Neural cell (in vitro differentiated cells): ENCODE results near the gene ADD3. TPM values are rescaled to one million over a fixed set of nuclear protein-coding genes. Genes with fewer than 3 reads are reported as not detected.

Experiments used
- H2AFZ ChIP-seq: fragments of 200-600, 300-800 bp; sonication (generic), shearing (Covaris generic); 2 replicates; pipeline ENCODE4 v1.6.0; 2014; ENCODE audit warnings: low read depth, mild to moderate bottlenecking, antibody characterized with exemption, low read length, moderate library complexity
- H3F3A ChIP-seq: fragments of 200-600 bp; shearing (Covaris generic); 2 replicates; pipeline ENCODE4 v1.6.1; 2016; ENCODE audit warnings: mild to moderate bottlenecking, moderate library complexity, mixed read lengths, antibody characterized with exemption, low read length; ENCODE audit not compliant: insufficient read depth, poor library complexity, severe bottlenecking
- H3K27ac ChIP-seq: fragments of 200-600, 300-800 bp; sonication (generic), shearing (Covaris generic); 2 replicates; pipeline ENCODE4 v1.5.1; 2014; ENCODE audit warnings: mild to moderate bottlenecking, low read length, moderate library complexity
- H3K27me3 ChIP-seq: fragments of 300-800, 200-600 bp; sonication (generic), shearing (Covaris generic); 2 replicates; pipeline ENCODE4 v1.6.0; 2014; ENCODE audit warnings: mild to moderate bottlenecking, low read depth, low read length, moderate library complexity; ENCODE audit not compliant: insufficient read depth
- H3K36me3 ChIP-seq: fragments of 300-800, 200-600 bp; sonication (generic), shearing (Covaris generic); 2 replicates; pipeline ENCODE4 v1.5.1; 2014; ENCODE audit warnings: mild to moderate bottlenecking, antibody characterized with exemption, low read length, moderate library complexity; ENCODE audit not compliant: insufficient read depth
- H3K4me2 ChIP-seq: fragments of 300-800, 200-600 bp; sonication (generic), shearing (Covaris generic); 2 replicates; pipeline ENCODE4 v1.6.0; 2014; ENCODE audit warnings: mild to moderate bottlenecking, low read length
- H3K4me3 ChIP-seq: fragments of 300-800, 200-600 bp; sonication (generic), shearing (Covaris generic); 2 replicates; pipeline ENCODE4 v1.5.1; 2014; ENCODE audit warnings: mild to moderate bottlenecking, low read length, moderate library complexity
- H3K79me2 ChIP-seq: fragments of 200-600 bp; shearing (Covaris generic); replicated peaks from 2 replicates; pipeline ENCODE4 v1.6.0; 2014; ENCODE audit warnings: mild to moderate bottlenecking, low read length, moderate library complexity; ENCODE audit not compliant: insufficient read depth
- H3K9ac ChIP-seq: fragments of 300-800, 200-600 bp; sonication (generic), shearing (Covaris generic); 2 replicates; pipeline ENCODE4 v1.6.1; 2016; ENCODE audit warnings: mild to moderate bottlenecking, low read length, mixed read lengths
- H3K9me2 ChIP-seq: fragments of 200-600 bp; shearing (Covaris generic); 2 replicates; pipeline ENCODE4 v1.6.1; 2016; ENCODE audit warnings: mild to moderate bottlenecking, low read length, mixed read lengths; ENCODE audit not compliant: insufficient read depth
- H3K9me3 ChIP-seq: fragments of 200-600, 300-800 bp; sonication (generic), shearing (Covaris generic); 2 replicates; pipeline ENCODE4 v1.6.1; 2016; ENCODE audit warnings: mild to moderate bottlenecking, mixed run types, low read length, moderate library complexity, mixed read lengths
- H4K20me1 ChIP-seq: fragments of 200-600 bp; shearing (Covaris generic); 2 replicates; pipeline ENCODE4 v1.6.1; 2016; ENCODE audit warnings: mild to moderate bottlenecking, mixed run types; ENCODE audit not compliant: insufficient read depth
- EP300 ChIP-seq: fragments of 450-650 bp; conservative IDR thresholded peaks from 2 replicates; pipeline ENCODE4 v1.6.1; 2014; ENCODE audit warnings: antibody characterized with exemption, mild to moderate bottlenecking, moderate library complexity; ENCODE audit not compliant: poor library complexity, severe bottlenecking
- EZH2 ChIP-seq: fragments of 200-600, 300-800 bp; shearing (Covaris generic), sonication (generic); IDR thresholded peaks from 2 replicates; pipeline ENCODE4 v1.6.1; 2014; ENCODE audit warnings: antibody characterized with exemption, low read length, borderline replicate concordance, mild to moderate bottlenecking; ENCODE audit not compliant: insufficient read depth, poor library complexity, severe bottlenecking
- MXI1 ChIP-seq: fragments of 450-650 bp; conservative IDR thresholded peaks from 2 replicates; pipeline ENCODE4 v1.6.1; 2014; ENCODE audit warnings: antibody characterized with exemption, mild to moderate bottlenecking; ENCODE audit not compliant: poor library complexity, severe bottlenecking
- POLR2AphosphoS5 ChIP-seq: IDR thresholded peaks from 2 replicates; pipeline ENCODE4 v1.6.1; 2012
- RAD21 ChIP-seq: fragments of 450-650 bp; conservative IDR thresholded peaks from 2 replicates; pipeline ENCODE4 v1.6.1; 2014; ENCODE audit warnings: antibody characterized with exemption, mild to moderate bottlenecking, moderate library complexity
- SMC3 ChIP-seq: fragments of 450-650 bp; conservative IDR thresholded peaks from 2 replicates; pipeline ENCODE4 v1.6.1; 2014; ENCODE audit warnings: antibody characterized with exemption, mild to moderate bottlenecking, moderate library complexity; ENCODE audit not compliant: poor library complexity
- TAF1 ChIP-seq: IDR thresholded peaks from 2 replicates; pipeline ENCODE4 v1.6.1; 2012; ENCODE audit warnings: low read depth
- polyA plus RNA-seq: library from polyadenylated mRNA; depleted of rRNA; stranded (reverse); fragments of >200 nt; gene quantifications from 2 replicates; pipeline ENCODE4 v1.2.3, GENCODE V29; 2014
- TF ChIP-seq, protein P1 (sequence below): fragments of 450-650 bp; IDR thresholded peaks from 2 replicates; pipeline ENCODE4 v1.5.1; 2014; ENCODE audit warnings: antibody characterized with exemption, mild to moderate bottlenecking, moderate library complexity; ENCODE audit not compliant: poor library complexity, severe bottlenecking
- TF ChIP-seq, protein P2 (sequence below): IDR thresholded peaks from 2 replicates; pipeline ENCODE4 v1.6.1; 2012; ENCODE audit warnings: borderline replicate concordance

Gene ADD3
- polyA plus RNA-seq, 1 donor from 2014 or later = 40.6 TPM

GRCh38 chr10:110074298-110074697 is 66.5 kb downstream of the ADD3 start:
- H3K4me2 ChIP-seq = no peak overlapping the region
- TF ChIP-seq RAD21 (no peak), TAF1 (no peak), POLR2AphosphoS5 (no peak), EZH2 (no peak), MXI1 (no peak), SMC3 (no peak), EP300 (no peak)
- TF ChIP-seq, protein P1, sequence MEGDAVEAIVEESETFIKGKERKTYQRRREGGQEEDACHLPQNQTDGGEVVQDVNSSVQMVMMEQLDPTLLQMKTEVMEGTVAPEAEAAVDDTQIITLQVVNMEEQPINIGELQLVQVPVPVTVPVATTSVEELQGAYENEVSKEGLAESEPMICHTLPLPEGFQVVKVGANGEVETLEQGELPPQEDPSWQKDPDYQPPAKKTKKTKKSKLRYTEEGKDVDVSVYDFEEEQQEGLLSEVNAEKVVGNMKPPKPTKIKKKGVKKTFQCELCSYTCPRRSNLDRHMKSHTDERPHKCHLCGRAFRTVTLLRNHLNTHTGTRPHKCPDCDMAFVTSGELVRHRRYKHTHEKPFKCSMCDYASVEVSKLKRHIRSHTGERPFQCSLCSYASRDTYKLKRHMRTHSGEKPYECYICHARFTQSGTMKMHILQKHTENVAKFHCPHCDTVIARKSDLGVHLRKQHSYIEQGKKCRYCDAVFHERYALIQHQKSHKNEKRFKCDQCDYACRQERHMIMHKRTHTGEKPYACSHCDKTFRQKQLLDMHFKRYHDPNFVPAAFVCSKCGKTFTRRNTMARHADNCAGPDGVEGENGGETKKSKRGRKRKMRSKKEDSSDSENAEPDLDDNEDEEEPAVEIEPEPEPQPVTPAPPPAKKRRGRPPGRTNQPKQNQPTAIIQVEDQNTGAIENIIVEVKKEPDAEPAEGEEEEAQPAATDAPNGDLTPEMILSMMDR = no peak
- TF ChIP-seq, protein P2, sequence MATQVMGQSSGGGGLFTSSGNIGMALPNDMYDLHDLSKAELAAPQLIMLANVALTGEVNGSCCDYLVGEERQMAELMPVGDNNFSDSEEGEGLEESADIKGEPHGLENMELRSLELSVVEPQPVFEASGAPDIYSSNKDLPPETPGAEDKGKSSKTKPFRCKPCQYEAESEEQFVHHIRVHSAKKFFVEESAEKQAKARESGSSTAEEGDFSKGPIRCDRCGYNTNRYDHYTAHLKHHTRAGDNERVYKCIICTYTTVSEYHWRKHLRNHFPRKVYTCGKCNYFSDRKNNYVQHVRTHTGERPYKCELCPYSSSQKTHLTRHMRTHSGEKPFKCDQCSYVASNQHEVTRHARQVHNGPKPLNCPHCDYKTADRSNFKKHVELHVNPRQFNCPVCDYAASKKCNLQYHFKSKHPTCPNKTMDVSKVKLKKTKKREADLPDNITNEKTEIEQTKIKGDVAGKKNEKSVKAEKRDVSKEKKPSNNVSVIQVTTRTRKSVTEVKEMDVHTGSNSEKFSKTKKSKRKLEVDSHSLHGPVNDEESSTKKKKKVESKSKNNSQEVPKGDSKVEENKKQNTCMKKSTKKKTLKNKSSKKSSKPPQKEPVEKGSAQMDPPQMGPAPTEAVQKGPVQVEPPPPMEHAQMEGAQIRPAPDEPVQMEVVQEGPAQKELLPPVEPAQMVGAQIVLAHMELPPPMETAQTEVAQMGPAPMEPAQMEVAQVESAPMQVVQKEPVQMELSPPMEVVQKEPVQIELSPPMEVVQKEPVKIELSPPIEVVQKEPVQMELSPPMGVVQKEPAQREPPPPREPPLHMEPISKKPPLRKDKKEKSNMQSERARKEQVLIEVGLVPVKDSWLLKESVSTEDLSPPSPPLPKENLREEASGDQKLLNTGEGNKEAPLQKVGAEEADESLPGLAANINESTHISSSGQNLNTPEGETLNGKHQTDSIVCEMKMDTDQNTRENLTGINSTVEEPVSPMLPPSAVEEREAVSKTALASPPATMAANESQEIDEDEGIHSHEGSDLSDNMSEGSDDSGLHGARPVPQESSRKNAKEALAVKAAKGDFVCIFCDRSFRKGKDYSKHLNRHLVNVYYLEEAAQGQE = no peak
- H3K9me3 ChIP-seq = no peaks in the 10 kb centered on the region
- no peaks in the 10 kb centered on the region for H4K20me1 ChIP-seq
- no peaks in the 10 kb centered on the region for H3K36me3 ChIP-seq
- no peaks in the 10 kb centered on the region for H3K79me2 ChIP-seq
- no peaks in the 10 kb centered on the region for H3K27me3 ChIP-seq
- H3K4me3 ChIP-seq = no peak overlapping the region
- no peak overlapping the region for H3K9ac ChIP-seq
- H3F3A ChIP-seq = no peaks in the 10 kb centered on the region
- H2AFZ ChIP-seq = no peak overlapping the region
- no peak overlapping the region for H3K27ac ChIP-seq
- H3K9me2 ChIP-seq = no peaks in the 10 kb centered on the region

GRCh38 chr10:110074758-110075671 is 67.2 kb downstream of the ADD3 start:
- Histone ChIP-seq H3K36me3 (no peaks in the 10 kb centered on the region), H3K27ac (no peak overlapping the region), H3K9me3 (no peaks in the 10 kb centered on the region), H3K4me2 (no peak overlapping the region), H3K4me3 (no peak overlapping the region), H3K27me3 (no peaks in the 10 kb centered on the region), H3F3A (no peaks in the 10 kb centered on the region), H3K79me2 (no peaks in the 10 kb centered on the region), H3K9ac (no peak overlapping the region), H3K9me2 (no peaks in the 10 kb centered on the region), H4K20me1 (no peaks in the 10 kb centered on the region), H2AFZ (no peak overlapping the region)
- TF ChIP-seq POLR2AphosphoS5 = no peak
- no peak for TF ChIP-seq RAD21
- TF ChIP-seq, protein P1 = no peak
- no peak for TF ChIP-seq EP300
- TF ChIP-seq EZH2 = no peak
- TF ChIP-seq TAF1 = no peak
- TF ChIP-seq MXI1 = no peak
